Retinal pigment epithelial cell (primary cell): ENCODE results near the gene ADAMTSL4.

Experiments used
- DNase-seq: peaks from one replicate; pipeline ENCODE4 v3.0.0-alpha.2; 2010; ENCODE audit warnings: low read depth
- H3K4me3 ChIP-seq: 2 replicates; pipeline ENCODE4 v1.5.1; 2011; ENCODE audit warnings: mild to moderate bottlenecking, low read length, control low read depth, moderate library complexity
- CTCF ChIP-seq: conservative IDR thresholded peaks from 2 replicates; pipeline ENCODE4 v1.5.1; 2011; ENCODE audit warnings: low read depth, low read length, control low read depth, inconsistent platforms

ADAMTSL4 gene

DNA sequence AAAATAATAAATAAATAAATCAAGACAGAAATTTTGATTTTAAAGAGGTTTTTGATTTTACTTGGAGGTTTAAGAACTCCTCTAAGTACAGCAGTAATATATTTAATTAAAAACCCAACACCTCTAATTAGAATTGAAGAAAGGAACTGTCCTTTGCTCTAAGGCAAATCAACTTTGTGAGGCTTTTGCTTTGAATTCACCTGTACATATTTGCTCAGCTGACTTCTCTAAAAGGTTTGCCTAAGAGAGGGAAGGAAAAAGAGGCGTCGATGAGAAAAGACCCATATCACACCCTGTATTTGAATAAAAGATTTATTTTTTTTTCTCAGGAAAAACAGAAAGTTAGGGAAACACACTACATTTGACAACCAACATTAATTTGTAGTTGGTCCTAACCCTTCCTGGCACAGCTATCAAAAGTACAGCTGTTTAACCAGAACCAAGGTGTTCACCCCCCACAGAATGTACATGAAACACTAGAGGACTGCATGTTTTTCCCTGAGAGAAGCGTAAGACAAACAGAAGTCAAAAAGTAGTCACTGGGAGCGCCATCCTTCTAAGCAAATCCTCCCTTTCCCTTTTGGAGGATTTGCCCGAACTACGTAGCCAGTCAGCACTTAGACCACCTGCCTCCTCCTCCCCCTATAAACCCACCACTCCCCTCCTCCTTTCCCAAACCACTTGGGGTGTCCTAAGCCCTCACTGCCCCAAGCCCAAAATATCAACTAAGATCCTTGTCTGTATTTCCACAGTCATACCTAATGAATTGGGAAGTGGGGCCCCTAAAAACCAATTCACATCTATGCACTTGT is 25.3 kb downstream of the ADAMTSL4 start:
- TF ChIP-seq CTCF, result no peak
- H3K4me3 ChIP-seq, result peak overlapping the region; percentile 92
- DNase-seq, result no peak

- H3K4me3 ChIP-seq, result peak overlapping the region; percentile 92
- DNase-seq, result no peak
- TF ChIP-seq CTCF, result no peak
These were observed 25.9 kb downstream of the ADAMTSL4 start for GRCh38 chr1:150575072-150575489.

DNA sequence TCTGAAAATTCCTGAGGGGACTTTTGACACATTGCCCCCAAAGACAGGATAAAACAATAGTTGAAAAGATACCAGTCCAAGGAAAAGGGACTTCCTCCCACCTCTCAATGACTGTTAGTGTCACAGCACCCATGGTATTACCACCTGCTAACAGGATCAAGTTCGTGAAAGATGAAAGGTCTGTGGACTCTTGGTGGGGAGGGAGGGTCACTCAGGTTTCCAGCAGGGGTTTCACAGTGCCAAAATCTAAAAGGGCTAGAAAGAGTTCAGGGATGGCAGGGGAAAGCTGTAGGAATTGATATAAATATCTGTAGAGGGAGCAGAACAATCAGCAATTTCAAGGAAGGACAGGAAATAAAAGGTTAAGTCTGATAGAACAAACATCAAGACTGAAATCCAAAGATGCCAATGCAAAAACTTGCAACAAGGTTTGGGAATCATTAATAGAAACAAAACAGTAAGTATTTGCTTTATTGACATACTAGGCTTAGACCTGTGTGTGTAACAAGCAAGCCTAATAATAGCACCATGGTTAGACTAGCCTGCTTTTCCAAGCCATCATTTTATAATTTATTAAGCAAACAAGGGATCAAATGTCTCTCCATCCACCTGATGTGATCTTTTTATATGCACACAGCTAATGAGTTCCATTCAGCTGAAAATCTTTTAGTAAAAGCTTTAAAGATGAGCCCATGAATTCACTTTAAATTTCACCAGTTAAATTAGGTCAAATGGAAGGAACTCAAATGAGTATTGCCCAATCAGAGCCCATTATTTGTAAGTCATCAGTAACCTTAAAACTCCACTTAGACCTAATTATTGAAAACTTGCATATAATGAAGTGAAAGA is 26.5 kb downstream of the ADAMTSL4 start:
- H3K4me3 ChIP-seq, result peak overlapping the region; percentile 92
- DNase-seq, result no peak
- no peak for TF ChIP-seq CTCF

GRCh38 chr1:150576367-150576711 is 27.1 kb downstream of the ADAMTSL4 start:
- no peak for TF ChIP-seq CTCF
- no peak for DNase-seq
- peak overlapping the region; percentile 92 for H3K4me3 ChIP-seq

DNA sequence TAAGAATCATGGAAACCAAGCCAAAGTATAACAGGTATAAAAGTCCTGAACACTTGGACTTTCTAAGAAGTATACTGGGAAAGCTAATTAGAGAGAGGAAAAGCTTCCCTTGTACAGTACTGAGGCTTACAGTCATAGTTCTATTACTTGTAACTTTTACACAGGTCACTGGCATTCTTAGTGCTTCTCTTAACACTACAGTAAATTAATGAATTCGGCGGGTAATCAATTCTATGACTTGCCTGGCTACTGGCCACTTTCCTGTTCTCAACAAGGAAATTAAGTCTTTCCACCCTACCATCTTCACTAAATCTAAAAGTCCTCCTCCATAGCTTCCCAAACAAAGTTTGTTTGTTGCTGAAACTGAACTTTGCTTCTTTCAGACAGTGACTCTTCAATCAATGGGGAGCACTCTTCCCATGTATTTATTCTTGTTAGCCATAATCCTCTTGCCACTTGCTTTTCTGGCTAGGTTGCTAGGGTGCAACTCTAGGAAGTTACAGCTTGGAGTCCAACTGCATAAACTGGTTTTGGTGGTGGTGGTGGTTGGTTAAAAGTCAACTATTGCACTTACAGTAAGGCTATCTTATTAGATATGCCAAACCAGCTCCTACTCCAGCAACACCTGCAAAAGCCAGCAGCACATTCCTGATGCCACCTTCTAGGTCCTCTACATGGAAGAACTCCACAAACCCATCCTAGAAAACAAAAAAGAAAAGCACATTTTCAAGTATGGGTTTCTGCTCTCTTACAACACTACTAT is 27.8 kb downstream of the ADAMTSL4 start:
- DNase-seq, result no peak
- no peak for TF ChIP-seq CTCF
- peak overlapping the region; percentile 92 for H3K4me3 ChIP-seq

DNA sequence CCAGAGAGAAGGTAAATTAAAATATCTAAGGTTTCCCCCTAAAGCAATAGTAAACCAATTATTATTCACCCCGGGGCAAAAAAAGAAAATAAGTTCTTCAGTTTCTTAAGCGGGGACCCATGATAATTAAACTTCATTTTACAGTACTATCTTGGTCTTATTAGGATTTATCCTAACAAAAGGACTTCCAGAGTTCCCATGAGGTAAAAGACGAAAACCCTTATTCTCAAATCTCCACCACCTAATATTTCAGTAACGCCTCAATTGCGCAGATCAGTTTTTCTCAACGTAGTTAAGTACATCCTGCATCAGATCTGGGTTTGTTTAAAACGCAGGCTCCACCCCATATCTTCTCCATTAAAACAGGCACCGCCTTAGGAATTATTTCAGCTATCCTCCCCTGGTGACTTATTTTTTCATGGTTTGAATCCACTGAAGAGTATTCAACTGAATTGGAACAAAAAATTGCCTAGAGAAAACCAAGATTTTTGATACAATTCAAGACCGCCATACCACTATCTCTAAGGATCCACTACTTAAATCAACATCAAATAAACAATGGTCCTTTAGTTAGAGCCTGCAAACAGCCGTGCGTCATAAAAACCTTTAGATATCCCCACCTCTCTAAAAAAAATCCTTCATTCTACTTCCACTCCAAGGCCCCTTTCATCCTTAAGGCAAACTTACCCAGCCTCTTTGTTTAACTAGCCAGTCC is 28.5 kb downstream of the ADAMTSL4 start:
- TF ChIP-seq CTCF, result no peak
- peak overlapping the region; percentile 92 for H3K4me3 ChIP-seq
- DNase-seq, result no peak
